ENCODE measurements around the gene FGF10. TPM values are rescaled to one million over a fixed set of nuclear protein-coding genes. Genes with fewer than 3 reads are reported as not detected.
A peak's percentile ranks its signal among the peaks of the same experiment; 100 is the strongest.

The FGF10 gene
- polyA plus RNA-seq, 3 donors = 9.2 to 10.1 (median 9.7) TPM

- no peak for DNase-seq (ENCODE audit: extremely low read depth in 1 of 11, low read depth in 9 of 11, low spot score in 4 of 11)
These were observed 25.1 kb downstream of the FGF10 start for GRCh38 chr5:44364097-44364496.

GRCh38 chr5:44361342-44362001 lies 27.7 kb downstream of the FGF10 start:
- no peak for DNase-seq (ENCODE audit: extremely low read depth in 1 of 11, low read depth in 9 of 11, low spot score in 4 of 11)

- no peak for DNase-seq (ENCODE audit: extremely low read depth in 1 of 11, low read depth in 9 of 11, low spot score in 4 of 11)
These were observed 28.3 kb downstream of the FGF10 start for GRCh38 chr5:44360919-44361318.

GRCh38 chr5:44358421-44358820 lies 30.8 kb downstream of the FGF10 start:
- DNase-seq (ENCODE audit: extremely low read depth in 1 of 11, low read depth in 9 of 11, low spot score in 4 of 11) = no peak

GRCh38 chr5:44356231-44356630 lies 33.0 kb downstream of the FGF10 start:
- no peak for DNase-seq (ENCODE audit: extremely low read depth in 1 of 11, low read depth in 9 of 11, low spot score in 4 of 11)

GRCh38 chr5:44345871-44346270 lies 43.3 kb downstream of the FGF10 start:
- no peak for DNase-seq (ENCODE audit: extremely low read depth in 1 of 11, low read depth in 9 of 11, low spot score in 4 of 11)

GRCh38 chr5:44336708-44337107 lies 52.5 kb downstream of the FGF10 start:
- no peak for DNase-seq (ENCODE audit: extremely low read depth in 1 of 11, low read depth in 9 of 11, low spot score in 4 of 11)

GRCh38 chr5:44334622-44335021 lies 54.6 kb downstream of the FGF10 start:
- no peak for DNase-seq (ENCODE audit: extremely low read depth in 1 of 11, low read depth in 9 of 11, low spot score in 4 of 11)

GRCh38 chr5:44332285-44332971 lies 56.8 kb downstream of the FGF10 start:
- DNase-seq (ENCODE audit: extremely low read depth in 1 of 11, low read depth in 9 of 11, low spot score in 4 of 11) = peak in 7 of 11 donors; percentile 9 to 23 (median 11)

- DNase-seq (ENCODE audit: extremely low read depth in 1 of 11, low read depth in 9 of 11, low spot score in 4 of 11) = no peak
These were observed 57.7 kb downstream of the FGF10 start for GRCh38 chr5:44331471-44332050.

- DNase-seq (ENCODE audit: extremely low read depth in 1 of 11, low read depth in 9 of 11, low spot score in 4 of 11) = no peak
These were observed 59.5 kb downstream of the FGF10 start for GRCh38 chr5:44329716-44330115.

GRCh38 chr5:44321144-44321725 lies 68.0 kb downstream of the FGF10 start:
- no peak for DNase-seq (ENCODE audit: extremely low read depth in 1 of 11, low read depth in 9 of 11, low spot score in 4 of 11)

- no peak for DNase-seq (ENCODE audit: extremely low read depth in 1 of 11, low read depth in 9 of 11, low spot score in 4 of 11)
These were observed 69.0 kb downstream of the FGF10 start for GRCh38 chr5:44320188-44320587.

- no peak for DNase-seq (ENCODE audit: extremely low read depth in 1 of 11, low read depth in 9 of 11, low spot score in 4 of 11)
These were observed 70.3 kb downstream of the FGF10 start for GRCh38 chr5:44318883-44319282.

- no peak for DNase-seq (ENCODE audit: extremely low read depth in 1 of 11, low read depth in 9 of 11, low spot score in 4 of 11)
These were observed 76.8 kb downstream of the FGF10 start for GRCh38 chr5:44312374-44312773.

- DNase-seq (ENCODE audit: extremely low read depth in 1 of 11, low read depth in 9 of 11, low spot score in 4 of 11) = no peak
These were observed 88.7 kb downstream of the FGF10 start for GRCh38 chr5:44300551-44300950.

GRCh38 chr5:44299394-44299793 lies 89.8 kb downstream of the FGF10 start:
- no peak for DNase-seq (ENCODE audit: extremely low read depth in 1 of 11, low read depth in 9 of 11, low spot score in 4 of 11)

- DNase-seq (ENCODE audit: extremely low read depth in 1 of 11, low read depth in 9 of 11, low spot score in 4 of 11) = no peak
These were observed 94.7 kb downstream of the FGF10 start for GRCh38 chr5:44294516-44294915.

GRCh38 chr5:44292736-44293135 lies 96.5 kb downstream of the FGF10 start:
- DNase-seq (ENCODE audit: extremely low read depth in 1 of 11, low read depth in 9 of 11, low spot score in 4 of 11) = no peak

GRCh38 chr5:44278469-44278868 lies 110.8 kb downstream of the FGF10 start:
- peak in 1 of 11 donors; percentile 2 for DNase-seq (ENCODE audit: extremely low read depth in 1 of 11, low read depth in 9 of 11, low spot score in 4 of 11)
